SW 1271 (cell line): ENCODE data around the gene TIMM17A.

Source experiments
- DNase-seq, 2 experiments: peaks; one replicate each; lab custom pipeline; 2025; lab: John Stamatoyannopoulos, UW

The TIMM17A gene

GRCh38 chr1:201955009-201955728 lies at the start of gene TIMM17A:
TSS of gene TIMM17A (plus strand) at chr1:201955503. CDS start at chr1:201955527, 24 bp downstream.
- peak; percentile 87 to 91 for DNase-seq

GRCh38 chr1:201906336-201906735 lies 49.0 kb upstream of the TIMM17A start:
- no peak for DNase-seq

- no peak for DNase-seq
Measured at GRCh38 chr1:201907621-201908020, 47.7 kb upstream of the TIMM17A start.

- no peak for DNase-seq
Measured at GRCh38 chr1:201911826-201912571, 43.3 kb upstream of the TIMM17A start.

- no peak for DNase-seq
Measured at GRCh38 chr1:201912832-201913231, 42.5 kb upstream of the TIMM17A start.

GRCh38 chr1:201914456-201915235 lies 40.7 kb upstream of the TIMM17A start:
- DNase-seq = no peak

- DNase-seq = no peak
Measured at GRCh38 chr1:201916649-201917249, 38.6 kb upstream of the TIMM17A start.

GRCh38 chr1:201917362-201918033 lies 37.8 kb upstream of the TIMM17A start:
- no peak for DNase-seq

- no peak for DNase-seq
Measured at GRCh38 chr1:201918343-201918742, 37.0 kb upstream of the TIMM17A start.

GRCh38 chr1:201921952-201922558 lies 33.2 kb upstream of the TIMM17A start:
- no peak for DNase-seq

GRCh38 chr1:201925301-201925567 lies 30.1 kb upstream of the TIMM17A start:
- no peak for DNase-seq

GRCh38 chr1:201925981-201926645 lies 29.2 kb upstream of the TIMM17A start:
- no peak for DNase-seq

GRCh38 chr1:201928266-201928665 lies 27.0 kb upstream of the TIMM17A start:
- DNase-seq = no peak

GRCh38 chr1:201930137-201930536 lies 25.2 kb upstream of the TIMM17A start:
- no peak for DNase-seq

GRCh38 chr1:201930803-201931202 lies 24.5 kb upstream of the TIMM17A start:
- DNase-seq = no peak

GRCh38 chr1:201933840-201934430 lies 21.4 kb upstream of the TIMM17A start:
- no peak for DNase-seq

- no peak for DNase-seq
Measured at GRCh38 chr1:201937624-201938213, 17.6 kb upstream of the TIMM17A start.

- no peak for DNase-seq
Measured at GRCh38 chr1:201938440-201939035, 16.8 kb upstream of the TIMM17A start.

- DNase-seq = no peak
Measured at GRCh38 chr1:201939148-201939547, 16.2 kb upstream of the TIMM17A start.

GRCh38 chr1:201939574-201939973 lies 15.7 kb upstream of the TIMM17A start:
- no peak for DNase-seq
